SK-N-MC (cell line): ENCODE data around the gene KIRREL1.

Experiments
- DNase-seq: peaks from one replicate; pipeline ENCODE4 v3.0.0-alpha.2; 2011; ENCODE audit warnings: low read depth, low spot score
- H3K27ac ChIP-seq: fragments of 200-600 bp; sonication (generic); 2 replicates; pipeline ENCODE4 v1.5.1; 2016; ENCODE audit warnings: mixed run types
- H3K36me3 ChIP-seq: fragments of 200-600 bp; sonication (generic); 2 replicates; pipeline ENCODE4 v1.6.1; 2017; ENCODE audit warnings: antibody characterized with exemption, low read length, mixed read lengths; ENCODE audit not compliant: insufficient read depth
- H3K4me3 ChIP-seq: fragments of 200-600 bp; sonication (generic); 2 replicates; pipeline ENCODE4 v1.5.1; 2016
- H3K9ac ChIP-seq: fragments of 200-600 bp; sonication (generic); 2 replicates; pipeline ENCODE4 v1.8.0; 2017; ENCODE audit warnings: mixed run types, mixed read lengths; ENCODE audit not compliant: insufficient read length
- H3K9me3 ChIP-seq: fragments of 200-600 bp; sonication (generic); 2 replicates; pipeline ENCODE4 v1.6.1; 2017; ENCODE audit warnings: low read depth, mild to moderate bottlenecking, antibody characterized with exemption, low read length, moderate library complexity, mixed read lengths
- EZH2 ChIP-seq: fragments of 200-600 bp; sonication (generic); IDR thresholded peaks from one replicate; pipeline ENCODE4 v1.6.1; 2017; ENCODE audit warnings: antibody characterized with exemption
- FOXP2 ChIP-seq: optimal IDR thresholded peaks from 2 replicates; pipeline ENCODE3; 2011; ENCODE audit warnings: mild to moderate bottlenecking, moderate library complexity; ENCODE audit not compliant: insufficient read depth; ENCODE audit errors: extremely low read length, control extremely low read depth
- POLR2AphosphoS5 ChIP-seq: IDR thresholded peaks from 2 replicates; pipeline ENCODE4 v1.6.1; 2012; ENCODE audit warnings: mild to moderate bottlenecking, low read depth, low read length, borderline replicate concordance

KIRREL1 gene

GRCh38 chr1:158089925-158090637 lies 96.6 kb downstream of the KIRREL1 start:
- H3K4me3 ChIP-seq, result no peak overlapping the region
- no peak overlapping the region for H3K27ac ChIP-seq
- H3K9me3 ChIP-seq, result no peaks in the 10 kb centered on the region
- TF ChIP-seq FOXP2, result no peak
- TF ChIP-seq POLR2AphosphoS5, result no peak
- no peak for TF ChIP-seq EZH2
- no peak overlapping the region for H3K9ac ChIP-seq
- DNase-seq, result no peak
- H3K36me3 ChIP-seq, result peaks cover 31% of the 10 kb centered on the region

GRCh38 chr1:158093376-158093775 lies 99.9 kb downstream of the KIRREL1 start:
- no peak overlapping the region for H3K4me3 ChIP-seq
- DNase-seq, result no peak
- peaks cover 15% of the 10 kb centered on the region; the same call in 1 of the 2 replicates for H3K36me3 ChIP-seq
- TF ChIP-seq FOXP2 (no peak), EZH2 (no peak), POLR2AphosphoS5 (no peak)
- no peak overlapping the region for H3K27ac ChIP-seq
- no peaks in the 10 kb centered on the region for H3K9me3 ChIP-seq
- H3K9ac ChIP-seq, result no peak overlapping the region

GRCh38 chr1:158094571-158094970 lies 101.1 kb downstream of the KIRREL1 start:
- no peaks in the 10 kb centered on the region for H3K9me3 ChIP-seq
- H3K36me3 ChIP-seq, result peaks cover 10% of the 10 kb centered on the region; the same call in 1 of the 2 replicates
- no peak overlapping the region for H3K27ac ChIP-seq
- TF ChIP-seq POLR2AphosphoS5, result no peak
- TF ChIP-seq FOXP2, result no peak
- TF ChIP-seq EZH2, result no peak
- H3K4me3 ChIP-seq, result no peak overlapping the region
- H3K9ac ChIP-seq, result no peak overlapping the region
- no peak for DNase-seq

- H3K36me3 ChIP-seq, result peaks cover 9% of the 10 kb centered on the region; the same call in 1 of the 2 replicates
- DNase-seq, result no peak
These were observed 102.4 kb downstream of the KIRREL1 start for GRCh38 chr1:158095737-158096335.

GRCh38 chr1:158098256-158098655 lies 104.8 kb downstream of the KIRREL1 start:
- DNase-seq, result no peak
- H3K9ac ChIP-seq, result no peak overlapping the region
- H3K36me3 ChIP-seq, result no peaks in the 10 kb centered on the region; the same call in 1 of the 2 replicates
- H3K27ac ChIP-seq, result no peak overlapping the region
- TF ChIP-seq FOXP2 (no peak), EZH2 (no peak), POLR2AphosphoS5 (no peak)
- no peak overlapping the region for H3K4me3 ChIP-seq
- no peaks in the 10 kb centered on the region for H3K9me3 ChIP-seq

More at GRCh38 chr1:158095737-158096335, 102.4 kb downstream of the KIRREL1 start:
- TF ChIP-seq FOXP2 (no peak), EZH2 (no peak), POLR2AphosphoS5 (no peak)
- Histone ChIP-seq H3K4me3 (no peak overlapping the region), H3K9me3 (no peaks in the 10 kb centered on the region), H3K27ac (no peak overlapping the region), H3K9ac (no peak overlapping the region)

GRCh38 chr1:158099185-158099584 lies 105.7 kb downstream of the KIRREL1 start:
- H3K4me3 ChIP-seq, result no peak overlapping the region
- no peak overlapping the region for H3K27ac ChIP-seq
- TF ChIP-seq EZH2 (no peak), POLR2AphosphoS5 (no peak), FOXP2 (no peak)
- no peak overlapping the region for H3K9ac ChIP-seq
- DNase-seq, result no peak
- H3K36me3 ChIP-seq, result no peaks in the 10 kb centered on the region; the same call in 1 of the 2 replicates
- H3K9me3 ChIP-seq, result no peaks in the 10 kb centered on the region

GRCh38 chr1:158100498-158100897 lies 107.1 kb downstream of the KIRREL1 start:
- TF ChIP-seq EZH2, result no peak
- no peak for TF ChIP-seq POLR2AphosphoS5
- no peak for TF ChIP-seq FOXP2

GRCh38 chr1:158101455-158101854 lies 108.0 kb downstream of the KIRREL1 start:
- Histone ChIP-seq H3K36me3 (no peaks in the 10 kb centered on the region), H3K4me3 (no peak overlapping the region), H3K27ac (no peak overlapping the region), H3K9me3 (no peaks in the 10 kb centered on the region), H3K9ac (no peak overlapping the region)
- no peak for DNase-seq
- TF ChIP-seq EZH2 (no peak), POLR2AphosphoS5 (no peak), FOXP2 (no peak)

More at GRCh38 chr1:158100498-158100897, 107.1 kb downstream of the KIRREL1 start:
- Histone ChIP-seq H3K9me3 (no peaks in the 10 kb centered on the region), H3K36me3 (no peaks in the 10 kb centered on the region), H3K27ac (no peak overlapping the region), H3K9ac (no peak overlapping the region), H3K4me3 (no peak overlapping the region)
- DNase-seq, result no peak
